ENCODE data around the gene TCF7L2.
"Not testable (repeated sequence)": the region's sequence is repeated elsewhere in the genome, so short reads cannot be mapped to it uniquely, and the experiment has no call there.

Gene TCF7L2

GRCh38 chr10:113047605-113047962 lies 97.5 kb downstream of the TCF7L2 start:
- DNase-seq (ENCODE audit: low spot score) = no peak

GRCh38 chr10:113047963-113048781 lies 98.1 kb downstream of the TCF7L2 start:
- DNase-seq (ENCODE audit: low spot score) = no peak

GRCh38 chr10:113049881-113050280 lies 99.8 kb downstream of the TCF7L2 start:
- no peak for DNase-seq (ENCODE audit: low spot score)

GRCh38 chr10:113052076-113052830 lies 102.2 kb downstream of the TCF7L2 start:
- DNase-seq (ENCODE audit: low spot score) = no peak

GRCh38 chr10:113053091-113053490 lies 103.0 kb downstream of the TCF7L2 start:
- no peak for DNase-seq (ENCODE audit: low spot score)

- no peak for DNase-seq (ENCODE audit: low spot score)
These were observed 103.8 kb downstream of the TCF7L2 start for GRCh38 chr10:113053881-113054280.

GRCh38 chr10:113055458-113055857 lies 105.4 kb downstream of the TCF7L2 start:
- no peak for DNase-seq (ENCODE audit: low spot score)

- DNase-seq (ENCODE audit: low spot score) = no peak
These were observed 106.0 kb downstream of the TCF7L2 start for GRCh38 chr10:113056030-113056429.

- DNase-seq (ENCODE audit: low spot score) = no peak
These were observed 106.5 kb downstream of the TCF7L2 start for GRCh38 chr10:113056441-113057021.

GRCh38 chr10:113057948-113058522 lies 108.0 kb downstream of the TCF7L2 start:
- DNase-seq (ENCODE audit: low spot score) = no peak

GRCh38 chr10:113058523-113059370 lies 108.7 kb downstream of the TCF7L2 start:
- peak; percentile 41 for DNase-seq (ENCODE audit: low spot score)

- DNase-seq (ENCODE audit: low spot score) = peak; percentile 46
These were observed 109.3 kb downstream of the TCF7L2 start for GRCh38 chr10:113059371-113059780.

- no peak for DNase-seq (ENCODE audit: low spot score)
These were observed 110.4 kb downstream of the TCF7L2 start for GRCh38 chr10:113060201-113061053.

- DNase-seq (ENCODE audit: low spot score) = no peak
These were observed 111.0 kb downstream of the TCF7L2 start for GRCh38 chr10:113061054-113061430.

GRCh38 chr10:113061557-113061956 lies 111.5 kb downstream of the TCF7L2 start:
- DNase-seq (ENCODE audit: low spot score) = no peak

GRCh38 chr10:113063043-113063967 lies 113.3 kb downstream of the TCF7L2 start:
- peak; percentile 36 for DNase-seq (ENCODE audit: low spot score)

- no peak for DNase-seq (ENCODE audit: low spot score)
These were observed 114.0 kb downstream of the TCF7L2 start for GRCh38 chr10:113064039-113064438.

- not testable (repeated sequence) for DNase-seq (ENCODE audit: low spot score)
These were observed 116.1 kb downstream of the TCF7L2 start for GRCh38 chr10:113066120-113066519.

- no peak for DNase-seq (ENCODE audit: low spot score)
These were observed 116.7 kb downstream of the TCF7L2 start for GRCh38 chr10:113066561-113067312.
